Heart left ventricle (tissue), 13 donors: Measurements from ENCODE around the gene CCDC200.

Experiments used
- POLR2A ChIP-seq, 2 donors: fragments of 450-650 bp; IDR thresholded peaks; one replicate each; pipeline ENCODE4 v1.6.1; 2017; ENCODE audit warnings: antibody characterized with exemption in 2 of 2, mild to moderate bottlenecking in 2 of 2, moderate library complexity in 2 of 2
- TF ChIP-seq, protein P1 (sequence below), 12 donors: fragments of 200-600 bp; sonication (generic) in 4 of 12; IDR thresholded peaks; one replicate each; pipeline versions ENCODE4 v1.5.0 to v1.8.0; 2018 to 2022; ENCODE audit warnings: antibody characterized with exemption in 12 of 12, mild to moderate bottlenecking in 5 of 12
- donor health status: ischemic (EF 13 %, LVEDD 7.1; RV severe dilation, severe dysfunction).
- donor health status: DM: no; HTN: yes; CAD: no.
- donor health status: DM: no; HTN: no; CAD: no.
- donor health status: ischemic (EF 25% LVEDD 6.9; RV normal size, moderate dysfunction).
- donor health status: ischemic (EF 25% LVEDD 5.7; RV mildly dilated, moderate dysfunction).
- donor health status: ischemic (EF 35%, LVEDD 5.7; RV mildly dilated, moderate dysfunction).
- donor health status: nonischemic (EF 11% LVEDD 7.7; RV severe dilation, severe dysfunction).
- donor health status: DM: yes; HTN: yes; CAD: no.
- donor health status: PGD.
- donor health status: ischemic (EF 29% LVEDD 5.4; RV normal size, mild dysfunction).
- donor health status: nonischemic (EF 23%, LVEDD 6.1; RV moderate dilation, normal function).

GRCh38 chr17:43176119-43176570, 52.3 kb downstream of the CCDC200 start:
- TF ChIP-seq, protein P1, sequence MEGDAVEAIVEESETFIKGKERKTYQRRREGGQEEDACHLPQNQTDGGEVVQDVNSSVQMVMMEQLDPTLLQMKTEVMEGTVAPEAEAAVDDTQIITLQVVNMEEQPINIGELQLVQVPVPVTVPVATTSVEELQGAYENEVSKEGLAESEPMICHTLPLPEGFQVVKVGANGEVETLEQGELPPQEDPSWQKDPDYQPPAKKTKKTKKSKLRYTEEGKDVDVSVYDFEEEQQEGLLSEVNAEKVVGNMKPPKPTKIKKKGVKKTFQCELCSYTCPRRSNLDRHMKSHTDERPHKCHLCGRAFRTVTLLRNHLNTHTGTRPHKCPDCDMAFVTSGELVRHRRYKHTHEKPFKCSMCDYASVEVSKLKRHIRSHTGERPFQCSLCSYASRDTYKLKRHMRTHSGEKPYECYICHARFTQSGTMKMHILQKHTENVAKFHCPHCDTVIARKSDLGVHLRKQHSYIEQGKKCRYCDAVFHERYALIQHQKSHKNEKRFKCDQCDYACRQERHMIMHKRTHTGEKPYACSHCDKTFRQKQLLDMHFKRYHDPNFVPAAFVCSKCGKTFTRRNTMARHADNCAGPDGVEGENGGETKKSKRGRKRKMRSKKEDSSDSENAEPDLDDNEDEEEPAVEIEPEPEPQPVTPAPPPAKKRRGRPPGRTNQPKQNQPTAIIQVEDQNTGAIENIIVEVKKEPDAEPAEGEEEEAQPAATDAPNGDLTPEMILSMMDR (IDR thresholded peaks at IDR 0.05), result no peak
- no peak for TF ChIP-seq POLR2A (IDR thresholded peaks at IDR 0.05)
